Amniotic stem cell (primary cell): ENCODE data around the gene RBBP8NL.

Experiments
- DNase-seq: peaks from one replicate; lab custom pipeline; 2025; lab: John Stamatoyannopoulos, UW

Gene RBBP8NL

GRCh38 chr20:62422636-62423325, 4.6 kb downstream of the RBBP8NL start:
- no peak for DNase-seq

GRCh38 chr20:62421716-62421990, 5.7 kb downstream of the RBBP8NL start:
- DNase-seq = no peak

- no peak for DNase-seq
These were observed 6.3 kb downstream of the RBBP8NL start for GRCh38 chr20:62420846-62421715.

- no peak for DNase-seq
These were observed 7.6 kb downstream of the RBBP8NL start for GRCh38 chr20:62419759-62420158.

GRCh38 chr20:62418709-62419487, 8.4 kb downstream of the RBBP8NL start:
- no peak for DNase-seq

GRCh38 chr20:62417981-62418708, 9.2 kb downstream of the RBBP8NL start:
- DNase-seq = no peak

- no peak for DNase-seq
These were observed 10.4 kb downstream of the RBBP8NL start for GRCh38 chr20:62416651-62417637.

GRCh38 chr20:62415354-62416111, 11.8 kb downstream of the RBBP8NL start:
- DNase-seq = no peak

GRCh38 chr20:62413896-62414481, 13.3 kb downstream of the RBBP8NL start:
- DNase-seq = no peak

GRCh38 chr20:62413025-62413570, 14.2 kb downstream of the RBBP8NL start:
- DNase-seq = no peak

- no peak for DNase-seq
These were observed 14.9 kb downstream of the RBBP8NL start for GRCh38 chr20:62412194-62413024.

- no peak for DNase-seq
These were observed 15.7 kb downstream of the RBBP8NL start for GRCh38 chr20:62411479-62412193.

GRCh38 chr20:62410746-62411478, 16.4 kb downstream of the RBBP8NL start:
- DNase-seq = no peak

- DNase-seq = no peak
These were observed 17.2 kb downstream of the RBBP8NL start for GRCh38 chr20:62409931-62410745.

- DNase-seq = no peak
These were observed 18.1 kb downstream of the RBBP8NL start for GRCh38 chr20:62409086-62409853.
